Aorta (tissue), 5 donors: Measurements from ENCODE around the gene RPS6KA5. TPM values are rescaled to one million over a fixed set of nuclear protein-coding genes. Genes with fewer than 3 reads are reported as not detected.

Experiments
- ATAC-seq: fragments of 200-7000 bp; cut with Tn5 transposase; one replicate; pipeline ENCODE4 v1.9.1; 2022; ENCODE audit warnings: moderate library complexity; ENCODE audit not compliant: low FRiP score
- DNase-seq, 2 donors: peaks; one replicate each; pipeline ENCODE4 v3.0.0-alpha.2; 2020
- H3K27ac ChIP-seq, 2 donors: one replicate each; pipeline ENCODE4 v1.5.1; 2013; ENCODE audit warnings: low read length in 2 of 2, mild to moderate bottlenecking in 2 of 2, moderate library complexity in 2 of 2, control low read depth in 1 of 2, inconsistent platforms in 1 of 2, low read depth in 1 of 2
- H3K27me3 ChIP-seq, 2 donors: one replicate each; pipeline ENCODE4 v1.6.1; 2013; ENCODE audit warnings: control low read depth in 1 of 2, low read length in 1 of 2, mild to moderate bottlenecking in 1 of 2, moderate library complexity in 1 of 2; ENCODE audit not compliant: insufficient read depth in 2 of 2, control insufficient read depth in 1 of 2
- H3K36me3 ChIP-seq, 2 donors: one replicate each; pipeline ENCODE4 v1.6.1; 2013; ENCODE audit warnings: control low read depth in 1 of 2, low read length in 1 of 2, mild to moderate bottlenecking in 1 of 2; ENCODE audit not compliant: insufficient read depth in 2 of 2, control insufficient read depth in 1 of 2
- H3K4me1 ChIP-seq, 2 donors: one replicate each; pipeline ENCODE4 v1.6.1; 2013; ENCODE audit warnings: low read length in 2 of 2, control low read depth in 1 of 2, mild to moderate bottlenecking in 1 of 2, moderate library complexity in 1 of 2; ENCODE audit not compliant: insufficient read depth in 2 of 2, control insufficient read depth in 1 of 2
- H3K4me3 ChIP-seq, 2 donors: one replicate each; pipeline ENCODE4 v1.5.1; 2013; ENCODE audit warnings: low read length in 2 of 2, control low read depth in 1 of 2, mild to moderate bottlenecking in 1 of 2
- H3K9me3 ChIP-seq: one replicate; pipeline ENCODE4 v1.6.1; 2013; ENCODE audit warnings: mild to moderate bottlenecking, low read length; ENCODE audit not compliant: control insufficient read depth
- WGBS, 2 donors: extraction: QIAGEN DNeasy Blood & Tissue Kit; methylation state at CpG; one replicate each; pipeline ENCODE4 v1.1.7; 2013; 5-methylcytosine and 5-hydroxymethylcytosine counted together
- intact Hi-C, 2 donors: fragments of 100-400 bp; cut with DNase I; formaldehyde crosslinking; loops; one replicate each; pipeline versions ENCODE4 v1.14.2 to v1.15.0; 2022
- polyA plus RNA-seq, 2 donors: library from polyadenylated mRNA; stranded (reverse); fragments of 200-250 nt; gene quantifications; one replicate each; pipeline ENCODE4 v1.2.3, GENCODE V29; 2013
- total RNA-seq, 2 donors: library from RNA; stranded (reverse); fragmentation: NEBNext Ultra II Directional; extraction: Animal tissue kit (Norgen Biotek cat#: 25700); gene quantifications; one replicate each; pipeline ENCODE4 v1.2.1, GENCODE V29; 2021
- donor health status: healthy with polysubstance abuse.
- donor health status: Bipolar disorder and iron deficiency.
- donor health status: DM: no; HTN: no; CAD: no.
- donor health status: DM: no; HTN: no; CAD: no.
- donor health status: DM: yes; HTN: yes; CAD: no.

The RPS6KA5 gene
- total and polyA plus RNA-seq, 4 donors = 1.4 to 10.0 (median 3.0) TPM

GRCh38 chr14:90883197-90883596 is 177.2 kb downstream of the RPS6KA5 start:
- no peak for ATAC-seq
- intact Hi-C loops = no loop called here
- DNase-seq = no peak
- Histone ChIP-seq H3K36me3 (no peaks in the 10 kb centered on the region), H3K4me1 (no peaks in the 10 kb centered on the region), H3K4me3 (no peak overlapping the region), H3K9me3 (no peaks in the 10 kb centered on the region), H3K27me3 (no peaks in the 10 kb centered on the region), H3K27ac (no peak overlapping the region)
- WGBS, 2 donors = 97 to 100% methylated on average over 2 of the region's 2 CpGs

DNA sequence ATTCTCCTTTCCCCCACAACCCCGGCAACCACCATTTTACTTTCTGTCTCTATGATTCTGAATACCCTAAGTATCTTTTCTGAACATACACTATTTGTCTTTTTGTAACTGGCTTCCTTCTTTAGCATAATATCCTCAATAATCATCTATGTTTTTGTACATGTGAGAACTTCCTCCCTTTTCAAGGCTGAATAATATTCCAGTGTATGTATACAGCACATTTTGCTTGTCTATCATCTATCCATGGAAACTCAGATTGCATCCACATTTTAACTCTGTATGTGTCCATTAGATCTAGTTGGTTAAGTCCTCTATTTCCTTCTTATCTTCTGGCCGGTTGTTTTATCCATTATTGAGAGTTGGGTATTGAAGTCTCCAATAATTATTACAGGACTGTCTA is 180.2 kb downstream of the RPS6KA5 start:
- no peaks in the 10 kb centered on the region for H3K36me3 ChIP-seq

DNA sequence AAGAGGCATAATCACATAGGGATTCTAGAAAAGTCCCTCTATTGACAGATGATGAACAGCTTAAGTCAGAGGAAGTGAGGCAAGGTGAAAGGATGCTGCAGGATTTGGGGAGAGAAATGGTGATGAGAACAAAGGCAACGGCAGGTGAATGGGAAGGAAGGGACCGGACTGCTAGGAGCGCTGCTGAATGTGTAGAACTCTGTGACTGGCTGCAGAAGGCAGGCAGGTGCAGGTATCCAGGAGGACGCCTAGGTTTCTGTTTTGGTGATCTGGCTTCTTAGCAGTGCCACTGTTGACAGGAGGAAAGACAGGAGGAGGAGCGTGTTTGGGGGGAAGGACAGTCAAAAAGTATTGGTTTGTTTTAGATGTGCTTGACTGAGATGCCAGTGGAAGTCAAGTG is 185.8 kb downstream of the RPS6KA5 start:
- no peaks in the 10 kb centered on the region for H3K9me3 ChIP-seq
- ATAC-seq = no peak
- no peaks in the 10 kb centered on the region for H3K4me1 ChIP-seq
- no peaks in the 10 kb centered on the region for H3K36me3 ChIP-seq
- 95 to 96% methylated on average over 5 of the region's 5 CpGs for WGBS, 2 donors
- no peak overlapping the region for H3K27ac ChIP-seq
- no peak for DNase-seq
- intact Hi-C loops = no loop called here
- H3K4me3 ChIP-seq = no peak overlapping the region
- no peaks in the 10 kb centered on the region for H3K27me3 ChIP-seq

More for the DNA sequence above, 180.2 kb downstream of the RPS6KA5 start:
- no peaks in the 10 kb centered on the region for H3K9me3 ChIP-seq
- intact Hi-C loops = no loop called here
- H3K4me3 ChIP-seq = no peak overlapping the region
- H3K4me1 ChIP-seq = no peaks in the 10 kb centered on the region
- WGBS, 2 donors = 95 to 96% methylated on average over 2 of the region's 2 CpGs
- DNase-seq (no peak), ATAC-seq (no peak)
- no peak overlapping the region for H3K27ac ChIP-seq
- H3K27me3 ChIP-seq = no peaks in the 10 kb centered on the region

- intact Hi-C loops = no loop called here
- H3K36me3 ChIP-seq = no peaks in the 10 kb centered on the region
- no peak overlapping the region for H3K4me3 ChIP-seq
- WGBS, 2 donors = 83 to 87% methylated on average over 9 of the region's 9 CpGs
- no peak overlapping the region for H3K27ac ChIP-seq
- no peaks in the 10 kb centered on the region for H3K9me3 ChIP-seq
- no peaks in the 10 kb centered on the region for H3K4me1 ChIP-seq
- ATAC-seq (no peak), DNase-seq (no peak)
- no peaks in the 10 kb centered on the region for H3K27me3 ChIP-seq
Observed at GRCh38 chr14:90871605-90872233, 188.7 kb downstream of the RPS6KA5 start.

DNA sequence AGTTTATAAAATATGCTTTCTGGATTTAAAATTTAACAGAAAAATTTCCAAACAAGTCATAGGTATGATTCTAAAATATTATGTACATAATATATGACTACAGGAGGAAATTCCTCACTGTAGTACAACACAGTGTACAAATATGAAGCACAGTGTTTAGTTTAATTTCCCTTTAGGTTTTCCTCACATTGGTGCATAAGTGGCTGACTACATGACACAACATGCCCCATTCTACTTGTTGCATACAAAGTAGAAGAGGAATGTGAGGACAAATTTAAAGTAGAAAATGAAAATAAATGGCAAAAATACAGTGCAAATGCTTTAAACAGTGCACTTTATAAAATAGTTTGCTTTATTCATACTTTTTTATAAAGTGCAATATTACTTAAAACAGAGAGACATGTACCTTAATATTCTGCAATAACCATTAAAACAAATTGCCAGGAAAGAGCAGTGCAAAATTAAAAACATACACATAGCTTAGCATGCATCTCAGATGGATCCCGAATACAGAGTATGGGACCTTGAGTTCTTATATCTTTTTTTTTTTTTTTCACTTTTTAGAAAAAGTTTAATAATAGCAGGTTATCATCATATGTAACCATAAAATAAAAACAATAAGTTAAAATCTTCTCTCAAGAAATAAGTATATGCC is 189.4 kb downstream of the RPS6KA5 start:
- Histone ChIP-seq H3K9me3 (no peaks in the 10 kb centered on the region), H3K4me1 (no peaks in the 10 kb centered on the region), H3K36me3 (no peaks in the 10 kb centered on the region), H3K4me3 (no peak overlapping the region), H3K27ac (no peak overlapping the region), H3K27me3 (no peaks in the 10 kb centered on the region)
- ATAC-seq (no peak), DNase-seq (no peak)
- 90 to 94% methylated on average over 1 of the region's 1 CpG for WGBS, 2 donors
- intact Hi-C loops = no loop called here

DNA sequence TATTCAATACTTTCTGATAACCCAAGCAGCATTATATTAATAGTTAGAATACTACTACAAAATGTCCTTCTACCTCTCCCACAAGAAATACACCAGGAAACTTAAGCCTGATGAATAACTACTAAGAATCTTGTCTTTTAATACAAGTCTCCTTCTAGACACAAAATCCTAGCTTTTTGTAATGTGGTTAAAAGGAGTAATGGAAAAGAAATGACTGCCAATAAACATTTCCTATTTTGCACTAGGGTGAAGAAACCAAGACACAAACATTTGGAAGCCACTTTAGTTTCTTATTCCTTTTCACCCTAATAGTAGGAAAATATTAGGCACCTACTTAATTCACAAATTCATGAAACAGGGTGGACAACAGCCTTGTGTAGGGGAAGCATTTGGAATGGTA is 192.9 kb downstream of the RPS6KA5 start:
- DNase-seq (no peak), ATAC-seq (no peak)
- Histone ChIP-seq H3K9me3 (no peaks in the 10 kb centered on the region), H3K4me3 (no peak overlapping the region), H3K27ac (no peak overlapping the region), H3K4me1 (no peaks in the 10 kb centered on the region), H3K27me3 (no peaks in the 10 kb centered on the region), H3K36me3 (no peaks in the 10 kb centered on the region)
- intact Hi-C loops = no loop called here

GRCh38 chr14:90866833-90867232 is 193.6 kb downstream of the RPS6KA5 start:
- H3K27me3 ChIP-seq = no peaks in the 10 kb centered on the region
- ATAC-seq (no peak), DNase-seq (no peak)
- H3K27ac ChIP-seq = no peak overlapping the region
- H3K4me1 ChIP-seq = no peaks in the 10 kb centered on the region
- no peak overlapping the region for H3K4me3 ChIP-seq
- H3K9me3 ChIP-seq = no peaks in the 10 kb centered on the region
- intact Hi-C loops = no loop called here
- H3K36me3 ChIP-seq = no peaks in the 10 kb centered on the region

DNA sequence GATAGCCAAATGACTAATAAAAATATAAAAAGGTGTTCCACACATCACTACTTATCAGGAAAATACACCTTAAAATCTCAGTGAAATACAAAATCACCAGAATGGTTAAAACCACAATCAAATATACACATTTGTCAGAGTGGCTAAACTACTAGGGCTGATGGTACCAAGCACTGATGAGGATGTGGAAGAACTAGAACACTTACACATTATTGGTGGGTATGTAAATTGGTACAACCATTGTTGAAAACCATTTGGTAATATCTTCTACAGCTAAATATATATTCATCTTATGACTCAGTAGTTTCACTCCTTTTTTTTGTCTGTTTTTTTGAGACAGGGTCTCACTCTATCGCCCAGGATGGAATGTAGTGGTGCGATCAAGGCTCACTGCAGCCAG is 195.7 kb downstream of the RPS6KA5 start:
- intact Hi-C loops = no loop called here
- no peak overlapping the region for H3K27ac ChIP-seq
- no peaks in the 10 kb centered on the region for H3K36me3 ChIP-seq
- no peaks in the 10 kb centered on the region for H3K27me3 ChIP-seq
- H3K4me3 ChIP-seq = no peak overlapping the region
- DNase-seq = no peak
- no peaks in the 10 kb centered on the region for H3K4me1 ChIP-seq
- no peaks in the 10 kb centered on the region for H3K9me3 ChIP-seq
- ATAC-seq = no peak
- 97 to 98% methylated on average over 2 of the region's 2 CpGs for WGBS, 2 donors

GRCh38 chr14:90858511-90858910 is 201.9 kb downstream of the RPS6KA5 start:
- Histone ChIP-seq H3K9me3 (no peaks in the 10 kb centered on the region), H3K4me3 (no peak overlapping the region), H3K36me3 (no peaks in the 10 kb centered on the region), H3K4me1 (no peaks in the 10 kb centered on the region), H3K27ac (no peak overlapping the region), H3K27me3 (no peaks in the 10 kb centered on the region)
- ATAC-seq = no peak
- no peak for DNase-seq
- intact Hi-C loops = no loop called here
- WGBS, 2 donors = 86 to 87% methylated on average over 5 of the region's 5 CpGs
